GM19455 (cell line): Measurements from ENCODE around the gene HSDL1.

ENCODE experiments used
- ATAC-seq: cut with Tn5 transposase; IDR thresholded peaks from one replicate; pipeline ENCODE4 v1.9.1; 2021; ENCODE audit not compliant: unreplicated experiment

The HSDL1 gene

DNA sequence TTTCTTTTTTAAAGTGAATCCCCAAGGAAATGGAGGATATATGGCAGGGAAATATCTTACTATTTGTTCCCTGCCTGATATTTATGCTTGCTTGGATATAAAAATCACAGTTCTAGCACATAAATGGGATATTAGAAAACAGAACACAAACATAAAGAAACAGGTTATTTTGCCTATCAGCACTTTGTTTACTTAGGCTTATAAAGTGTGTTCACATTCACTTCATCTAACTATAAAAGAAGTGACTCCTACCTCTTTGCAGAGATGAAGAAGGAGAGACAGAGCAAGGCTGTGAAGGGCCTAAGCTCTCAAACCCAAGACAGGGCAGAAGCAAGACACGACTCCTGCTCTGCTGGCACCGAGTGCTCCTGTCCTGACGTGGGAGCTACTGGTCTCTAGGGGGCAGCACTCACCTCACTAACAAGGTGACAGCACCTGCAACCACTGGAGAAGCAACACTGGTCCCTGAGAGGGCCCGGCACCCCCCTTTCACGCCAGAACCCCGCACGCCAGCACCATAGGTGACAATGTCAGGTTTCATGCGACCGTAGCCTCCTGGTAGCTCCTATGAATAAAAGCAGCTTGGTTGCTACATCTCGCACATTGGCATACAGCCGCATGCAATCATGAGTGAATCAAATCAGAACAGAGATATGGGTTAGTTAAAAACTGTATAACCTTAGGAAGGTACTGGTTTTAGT lies 60.3 kb downstream of the HSDL1 start:
- no peak for ATAC-seq

DNA sequence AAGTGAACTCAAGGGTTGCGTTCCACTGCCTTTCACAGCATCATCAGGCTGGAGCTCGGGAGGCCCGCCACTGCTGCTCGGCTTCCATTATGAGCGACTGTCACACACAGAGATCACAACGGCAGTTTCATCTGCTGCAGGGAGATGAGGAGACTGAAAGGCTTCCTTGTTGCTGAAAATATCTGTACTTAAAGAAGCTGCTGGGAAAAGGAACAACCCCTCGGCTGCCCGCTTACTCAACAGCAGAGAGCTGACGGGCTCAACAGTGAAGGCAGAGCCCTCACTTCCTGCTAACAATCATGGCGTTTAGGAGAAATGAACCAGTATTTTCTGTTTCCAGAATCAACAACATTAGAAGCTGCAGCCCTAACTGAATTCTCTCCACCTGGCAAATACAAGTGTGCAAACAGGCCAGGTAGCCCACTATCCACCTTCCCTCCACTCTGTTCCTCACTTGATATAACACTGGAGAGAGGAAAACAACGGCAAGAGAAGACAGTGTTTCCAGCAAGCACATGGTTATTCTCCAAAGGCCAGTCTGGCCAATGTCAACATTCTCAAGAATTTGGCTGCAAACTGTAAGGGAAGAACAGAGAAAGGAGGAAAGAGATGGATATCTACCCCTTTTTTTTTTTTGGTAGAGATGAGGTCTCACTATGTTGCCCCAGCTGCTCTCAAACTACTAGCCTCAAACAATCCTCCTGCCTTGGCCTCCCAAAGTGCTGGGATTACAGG lies 62.0 kb downstream of the HSDL1 start:
- no peak for ATAC-seq

DNA sequence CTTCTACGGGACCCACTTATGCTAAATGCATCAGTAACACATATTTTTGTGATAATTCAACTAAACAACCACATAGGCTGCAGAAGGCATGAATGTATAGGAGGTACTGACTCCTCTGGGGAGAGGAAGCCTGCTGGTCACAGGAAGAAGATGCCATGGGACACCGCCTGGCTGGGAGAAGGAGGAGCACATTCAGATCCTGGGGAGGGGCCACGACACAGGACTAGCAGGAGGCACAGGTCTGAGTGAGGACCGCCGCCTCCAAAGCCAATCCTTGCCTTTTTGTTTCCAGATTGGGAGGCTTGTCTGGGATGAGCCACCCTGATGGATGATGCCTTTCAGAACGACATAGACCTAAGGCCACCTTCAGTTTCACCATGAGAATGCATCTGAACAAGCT lies 62.9 kb downstream of the HSDL1 start:
- no peak for ATAC-seq

DNA sequence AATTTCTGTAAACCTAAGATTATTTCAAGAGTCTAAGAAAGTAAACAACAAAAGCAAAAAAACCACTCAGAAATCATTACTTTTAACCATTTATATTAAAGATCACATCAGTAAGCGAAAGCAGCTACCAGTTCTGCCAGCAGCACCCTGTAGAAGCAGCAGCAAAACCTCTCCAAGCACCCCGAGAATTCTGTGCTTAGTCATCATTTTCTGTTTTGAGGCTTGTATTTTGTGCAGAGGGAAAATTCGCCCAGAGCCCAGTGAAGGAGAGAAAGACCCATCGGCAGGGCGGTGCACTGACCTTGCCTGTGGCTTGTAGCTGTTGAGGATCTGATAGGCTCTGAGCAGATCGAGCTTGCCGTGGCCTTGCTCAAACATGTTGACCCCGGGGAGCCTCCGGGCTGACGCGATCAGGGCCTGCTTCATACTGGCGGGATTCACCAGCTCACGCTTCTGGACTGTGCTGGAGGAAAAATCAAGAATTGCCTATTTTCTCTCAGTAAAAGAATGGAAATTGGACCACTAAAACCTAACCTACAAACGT lies 63.5 kb downstream of the HSDL1 start:
- ATAC-seq, result no peak

DNA sequence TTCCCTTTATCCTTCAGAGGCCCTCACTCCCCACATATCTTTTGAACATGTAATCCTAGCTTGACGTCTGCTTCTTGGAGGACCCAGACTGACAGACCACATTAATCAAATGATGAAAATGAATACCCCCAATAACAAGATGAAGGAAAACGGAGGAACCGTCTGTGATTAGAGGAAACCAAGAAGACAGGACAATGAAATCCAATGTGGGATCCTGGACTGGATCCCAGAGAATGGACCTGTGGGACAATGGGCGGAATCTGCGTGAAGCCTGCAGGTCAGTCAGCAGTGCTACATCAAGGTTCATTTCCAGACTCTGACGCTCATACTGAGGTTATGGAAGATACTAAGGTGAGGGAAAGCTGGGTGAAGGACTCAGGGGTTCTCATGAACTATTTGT lies 64.2 kb downstream of the HSDL1 start:
- no peak for ATAC-seq

DNA sequence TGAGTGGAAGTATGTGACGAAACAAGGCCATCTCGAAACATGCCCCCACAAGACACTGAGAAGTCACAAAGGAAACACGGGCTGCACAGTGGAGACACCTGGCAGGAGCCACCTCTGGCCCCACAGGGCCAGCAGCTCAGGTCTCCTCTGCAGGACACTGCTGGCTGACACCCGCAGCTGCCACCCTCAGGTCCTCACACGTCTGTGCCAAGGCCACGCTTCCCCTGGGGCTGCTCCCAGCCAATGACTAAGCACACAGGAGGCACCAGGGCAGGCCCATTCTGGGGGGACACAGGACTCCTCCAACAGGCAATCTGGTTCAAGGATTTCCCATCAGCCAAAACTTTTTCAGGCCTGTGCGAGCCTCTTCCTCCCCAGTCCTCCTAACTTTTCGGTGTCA lies 64.6 kb downstream of the HSDL1 start:
- no peak for ATAC-seq

DNA sequence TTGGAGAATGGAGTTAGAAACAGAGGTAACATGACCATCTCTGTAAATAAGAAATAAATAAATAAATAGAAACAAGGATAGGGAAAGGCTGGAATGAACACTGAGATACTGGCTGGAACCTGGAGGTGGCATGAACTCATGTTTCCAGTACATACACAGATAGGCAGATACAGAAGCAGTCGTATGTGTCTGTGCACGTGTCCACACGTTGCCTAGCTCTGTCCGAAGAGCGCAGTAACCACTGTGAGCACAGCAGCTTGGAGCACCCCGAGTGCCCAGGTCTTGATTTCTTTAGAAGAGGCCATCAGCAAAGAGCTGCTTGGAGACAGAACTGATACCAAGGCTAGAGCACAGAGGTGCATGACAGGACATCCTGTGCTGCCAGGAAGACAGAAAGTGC lies 65.3 kb downstream of the HSDL1 start:
- no peak for ATAC-seq

DNA sequence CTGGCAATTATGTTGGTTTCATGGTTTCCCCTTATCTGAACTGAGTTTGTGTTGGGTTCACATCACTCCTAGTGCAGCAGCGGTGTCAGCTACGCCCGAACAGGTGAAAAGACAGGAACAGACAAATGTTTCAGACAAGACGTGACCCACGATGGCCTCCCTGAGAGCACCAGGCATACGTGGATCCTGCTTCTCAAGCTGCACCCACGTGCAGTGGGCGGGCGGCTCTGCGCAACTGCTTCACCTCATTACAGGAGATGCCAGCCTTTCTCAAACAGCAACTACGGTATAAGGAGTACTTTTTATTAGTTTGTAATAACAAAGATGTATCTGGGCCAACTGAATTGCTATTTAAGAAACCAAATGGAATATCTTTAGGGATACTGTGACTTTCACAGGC lies 69.6 kb downstream of the HSDL1 start:
- ATAC-seq, result no peak

DNA sequence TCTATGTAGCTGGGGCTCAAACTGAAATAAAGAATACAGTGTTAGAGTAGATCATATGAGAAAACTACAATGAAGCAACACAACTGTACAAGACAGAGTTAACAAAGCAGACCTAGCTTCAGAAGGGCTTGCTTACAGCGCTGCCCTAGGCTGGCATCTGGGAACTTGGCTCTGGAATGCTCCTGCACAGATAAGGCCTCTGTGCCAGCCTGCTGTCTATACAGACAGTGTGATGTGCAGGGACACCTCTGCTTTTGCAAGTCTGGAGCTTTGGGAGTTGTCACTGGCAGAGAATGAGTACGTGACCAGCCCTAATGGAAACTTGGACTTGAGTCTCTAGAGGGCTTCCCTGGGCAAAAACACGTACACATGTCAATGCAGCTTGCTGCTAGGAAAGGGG lies 70.3 kb downstream of the HSDL1 start:
- no peak for ATAC-seq
